Sigmoid colon (tissue), 4 donors: Measurements from ENCODE around the gene COPZ1.

Source experiments
- POLR2A ChIP-seq, 2 donors: fragments of 450-650 bp; IDR thresholded peaks; one replicate each; pipeline ENCODE4 v1.6.1; 2016; ENCODE audit warnings: antibody characterized with exemption in 2 of 2, mild to moderate bottlenecking in 2 of 2, moderate library complexity in 2 of 2
- POLR2AphosphoS5 ChIP-seq, 4 donors: sonication (generic); formaldehyde crosslinking; IDR thresholded peaks; one replicate each; pipeline ENCODE4 v1.6.1; 2017; ENCODE audit warnings: antibody characterized with exemption in 4 of 4

DNA sequence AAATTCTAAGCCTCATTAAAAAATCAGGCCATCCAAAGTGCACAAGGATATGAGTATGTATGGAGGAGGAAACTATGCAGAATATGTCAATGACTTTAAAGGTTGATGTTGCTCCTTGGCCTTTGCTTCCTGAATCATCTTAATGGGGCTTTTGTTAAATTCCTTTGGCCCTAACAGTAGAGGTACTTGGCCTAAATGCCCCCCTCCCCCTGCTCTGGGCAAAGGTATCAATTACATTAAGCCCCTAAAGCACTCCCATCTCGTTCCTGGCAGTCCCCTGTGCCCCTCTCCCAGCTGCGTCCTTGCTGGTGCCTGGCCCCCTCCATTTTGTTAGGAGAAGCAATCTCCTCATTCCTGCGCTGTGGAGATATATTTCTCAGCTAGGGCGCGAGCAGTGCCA, 4.8 kb downstream of the COPZ1 start:
- TF ChIP-seq POLR2AphosphoS5 (IDR thresholded peaks at IDR 0.05), result no peak
- TF ChIP-seq POLR2A (IDR thresholded peaks at IDR 0.05), result no peak
